Bone marrow (tissue), 2 donors: Measurements from ENCODE around the gene POU2AF2.
"Not testable (repeated sequence)": the region's sequence is repeated elsewhere in the genome, so short reads cannot be mapped to it uniquely, and the experiment has no call there.

Experiments used
- DNase-seq, 2 donors: peaks; one replicate each; lab custom pipeline; 2025; lab: John Stamatoyannopoulos, UW

Gene POU2AF2, protein sequence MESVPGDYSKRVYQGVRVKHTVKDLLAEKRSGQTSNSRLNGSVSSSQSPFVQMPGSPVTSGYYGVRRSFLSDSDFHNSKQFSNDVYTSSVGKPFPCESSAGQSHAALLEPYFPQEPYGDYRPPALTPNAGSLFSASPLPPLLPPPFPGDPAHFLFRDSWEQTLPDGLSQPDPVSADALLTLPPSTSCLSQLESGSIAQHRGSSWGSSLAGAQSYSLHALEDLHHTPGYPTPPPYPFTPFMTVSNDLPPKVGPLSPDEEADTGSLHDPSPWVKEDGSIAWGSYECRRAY

DNA sequence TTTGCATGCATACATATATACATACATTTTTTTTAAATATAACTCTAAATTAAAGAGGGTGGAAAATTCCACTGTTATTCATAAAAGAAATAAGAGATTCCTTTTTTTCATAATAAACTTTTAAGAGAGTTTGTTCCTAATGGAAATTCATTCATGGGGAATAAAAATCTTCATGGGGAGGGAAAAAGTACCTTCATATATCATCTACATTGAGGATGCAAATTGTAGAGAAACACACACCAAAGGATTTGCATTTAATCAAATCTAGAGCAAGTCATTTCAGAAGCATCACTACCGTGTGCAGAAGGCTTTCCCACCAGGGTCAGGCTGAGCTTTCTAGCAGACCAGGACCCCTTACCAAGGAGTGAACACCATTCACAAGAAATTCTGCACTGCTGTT is at the start of gene POU2AF2:
Gene POU2AF2, plus strand, starts transcription at position 301 of the 400 bp plus-strand sequence. CDS start 129 bp downstream, outside the sequence.
- DNase-seq, result no peak

DNA sequence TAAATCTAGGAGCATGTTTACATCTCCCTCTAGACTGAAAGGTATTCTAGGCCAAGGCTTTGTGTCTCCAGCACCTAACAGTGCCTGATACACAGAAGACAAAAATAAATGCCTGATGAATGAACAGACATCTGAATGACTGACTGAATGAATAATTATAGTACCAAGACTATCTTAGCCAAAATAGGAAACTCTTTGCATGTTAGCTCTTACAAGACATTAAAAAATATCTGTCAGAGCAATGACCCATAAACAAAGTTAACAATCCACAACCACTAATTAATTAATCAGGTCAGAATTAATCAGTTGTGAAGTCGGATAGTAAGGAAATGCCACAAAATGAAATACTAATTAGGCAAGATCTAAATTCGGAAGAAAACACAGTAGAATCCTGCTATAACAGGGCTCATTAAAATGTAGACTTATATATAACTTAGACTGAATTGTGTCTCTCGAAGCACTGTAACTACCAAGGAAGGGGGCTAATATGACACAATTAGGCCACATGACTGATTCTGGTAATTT is 45.5 kb upstream of the POU2AF2 start:
- DNase-seq, result no peak

DNA sequence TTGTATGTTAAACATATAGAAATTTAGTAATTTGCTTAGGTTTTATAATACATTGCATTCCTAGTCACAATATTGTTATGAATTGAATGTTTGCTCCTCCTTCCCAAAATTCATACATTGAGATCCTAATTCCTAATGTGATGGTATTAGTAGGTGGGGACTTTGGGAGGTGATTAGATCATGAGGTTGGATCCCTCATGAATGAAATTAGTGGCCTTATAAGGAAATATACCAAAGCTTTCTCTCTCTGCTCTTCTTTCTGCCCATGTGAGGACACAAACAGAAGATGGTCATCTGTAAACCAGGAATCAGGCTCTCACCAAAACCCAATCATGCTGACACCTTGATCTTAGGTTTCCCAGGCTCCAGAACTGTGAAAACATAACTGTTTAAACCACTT is 41.3 kb upstream of the POU2AF2 start:
- DNase-seq, result no peak

DNA sequence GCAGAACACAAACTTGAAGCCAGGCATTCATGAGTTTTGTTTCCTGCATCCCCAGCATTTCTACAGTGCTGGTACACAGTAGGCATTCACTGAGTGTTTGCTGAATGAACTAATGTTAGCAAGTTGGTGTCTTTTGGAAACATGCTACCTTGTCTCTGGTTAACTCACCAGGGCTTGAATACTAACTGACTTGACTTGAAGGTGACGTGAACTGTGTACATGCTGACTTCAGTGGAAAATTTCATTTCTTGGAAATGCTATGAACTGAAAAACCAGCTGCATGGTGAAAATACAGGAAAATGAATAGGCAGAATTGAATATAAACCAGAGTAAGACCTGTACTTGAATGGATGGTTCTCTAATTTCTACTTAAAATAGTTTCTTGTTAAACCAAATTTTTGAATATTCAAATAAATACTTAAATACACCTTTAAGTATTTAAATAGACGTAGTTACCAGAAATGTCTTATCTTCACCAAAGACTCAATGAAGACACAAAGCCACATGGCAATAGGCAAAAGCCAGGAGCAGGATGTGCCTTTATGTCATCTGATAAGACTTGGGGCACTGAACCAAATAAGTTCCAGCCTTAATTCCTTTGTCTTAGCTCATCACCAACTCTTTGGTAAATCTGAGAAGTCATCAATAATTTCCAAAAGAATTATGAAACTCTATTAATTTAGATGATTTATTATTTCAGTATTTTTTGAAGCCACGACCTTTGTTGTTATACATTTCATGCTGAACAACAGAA is 39.7 kb upstream of the POU2AF2 start:
- no peak for DNase-seq

DNA sequence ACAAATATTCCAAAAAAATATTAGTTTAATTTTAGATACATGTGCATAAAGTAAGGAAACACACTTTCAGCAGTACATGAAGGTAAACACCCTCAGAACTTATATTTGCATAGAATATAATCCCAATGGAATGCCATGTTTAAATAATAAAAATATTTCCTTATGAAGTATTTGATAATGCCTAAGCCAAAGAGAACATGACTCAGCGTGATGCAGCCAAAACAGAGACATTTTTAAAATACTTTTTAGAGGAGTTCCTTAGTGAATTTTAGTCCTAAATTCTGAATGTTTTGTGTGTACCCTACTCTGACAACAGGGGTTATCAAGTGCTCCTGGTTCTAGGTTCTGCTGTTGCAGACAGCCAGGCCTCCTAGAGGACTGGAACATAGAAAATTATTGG is 39.1 kb upstream of the POU2AF2 start:
- no peak for DNase-seq

DNA sequence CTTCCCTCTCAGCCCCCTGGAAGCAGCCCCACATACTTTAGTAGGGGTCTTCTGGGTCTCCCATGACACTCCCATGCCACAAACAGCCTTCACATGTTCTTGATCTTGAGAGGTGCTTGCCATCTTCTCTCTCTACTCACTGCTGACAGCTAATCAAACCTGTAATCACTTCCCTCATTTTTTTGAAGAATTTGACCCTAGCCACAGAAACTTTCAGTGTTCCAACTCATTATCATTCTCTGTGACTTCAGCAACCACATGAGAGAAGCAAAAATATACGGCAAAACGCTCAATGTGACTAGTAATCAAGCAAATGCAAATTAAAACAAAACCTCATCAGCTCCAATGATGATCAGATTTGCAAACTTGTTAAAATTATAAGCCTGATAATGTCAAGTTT is 38.3 kb upstream of the POU2AF2 start:
- no peak for DNase-seq

DNA sequence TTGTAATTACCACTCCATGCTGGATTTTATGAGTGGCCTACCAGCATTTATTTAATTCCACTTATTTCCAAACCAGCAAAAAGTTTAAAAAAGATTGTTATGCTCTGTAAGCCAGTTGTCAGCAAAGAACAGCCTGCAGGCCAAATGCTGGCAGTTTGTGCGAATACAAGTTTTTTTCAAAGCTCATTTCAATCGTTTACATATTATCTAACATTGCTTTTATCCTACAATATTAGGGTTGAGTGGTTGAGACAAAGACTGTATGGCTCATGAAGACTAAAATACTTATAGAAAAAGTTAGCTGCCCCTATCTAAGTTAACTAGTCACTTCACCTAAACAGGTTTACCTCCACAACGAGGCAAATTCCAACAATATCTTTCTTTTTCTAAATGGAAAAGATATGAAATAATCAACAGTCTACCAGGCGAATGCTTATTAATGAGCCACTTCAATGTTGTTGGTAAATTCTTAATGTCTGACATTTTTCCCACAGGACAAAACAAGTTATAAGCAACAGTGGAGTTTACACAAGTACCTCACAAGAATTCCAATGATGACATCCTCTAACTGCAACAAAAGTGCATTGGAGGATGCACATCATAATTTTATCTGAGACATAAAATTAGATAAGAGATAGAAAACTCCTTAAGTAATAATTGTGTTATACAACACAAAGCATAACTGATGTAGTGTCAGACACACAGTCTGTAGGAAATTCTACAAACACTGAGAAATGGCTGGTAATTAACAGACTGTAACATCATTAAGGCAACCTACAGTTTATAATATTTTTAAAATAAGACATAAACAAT is 35.8 kb upstream of the POU2AF2 start:
- no peak for DNase-seq

DNA sequence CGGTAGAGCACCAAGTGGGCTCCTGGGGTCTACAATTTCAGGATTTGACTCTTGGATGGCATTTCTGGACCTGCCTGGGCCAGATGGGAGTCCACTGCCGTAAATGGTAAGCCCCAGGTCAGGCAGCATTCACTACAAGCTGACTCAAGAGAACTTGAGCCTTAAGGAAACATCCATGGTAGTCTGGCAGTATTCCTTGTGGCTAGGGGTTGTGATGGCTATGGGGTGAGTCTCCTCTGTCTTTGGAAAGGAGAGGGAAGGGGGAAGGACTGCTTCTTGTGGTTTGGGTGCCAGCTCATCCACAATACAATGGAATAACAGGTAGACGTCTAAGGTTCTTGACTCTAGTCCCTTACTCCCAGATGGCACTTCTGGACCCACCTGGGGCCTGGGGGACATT is 32.3 kb upstream of the POU2AF2 start:
- no peak for DNase-seq

DNA sequence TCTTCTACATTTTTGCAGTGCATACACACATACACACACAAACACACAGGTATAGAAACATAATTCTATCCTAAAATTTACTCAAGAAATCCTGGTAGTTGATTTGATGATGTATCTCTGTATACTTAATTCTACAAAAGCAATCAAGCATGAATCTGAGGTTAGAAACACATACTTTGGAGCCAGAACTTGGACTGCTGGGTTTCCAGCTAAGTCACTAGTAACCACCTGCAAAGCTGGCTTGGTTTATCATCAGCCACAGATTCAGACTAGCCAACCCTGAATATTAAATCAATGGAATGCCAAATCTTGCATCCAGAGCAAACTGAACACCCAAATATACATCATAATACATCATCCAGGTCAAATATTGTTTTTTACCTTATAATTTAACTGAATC is 24.8 kb upstream of the POU2AF2 start:
- no peak for DNase-seq

DNA sequence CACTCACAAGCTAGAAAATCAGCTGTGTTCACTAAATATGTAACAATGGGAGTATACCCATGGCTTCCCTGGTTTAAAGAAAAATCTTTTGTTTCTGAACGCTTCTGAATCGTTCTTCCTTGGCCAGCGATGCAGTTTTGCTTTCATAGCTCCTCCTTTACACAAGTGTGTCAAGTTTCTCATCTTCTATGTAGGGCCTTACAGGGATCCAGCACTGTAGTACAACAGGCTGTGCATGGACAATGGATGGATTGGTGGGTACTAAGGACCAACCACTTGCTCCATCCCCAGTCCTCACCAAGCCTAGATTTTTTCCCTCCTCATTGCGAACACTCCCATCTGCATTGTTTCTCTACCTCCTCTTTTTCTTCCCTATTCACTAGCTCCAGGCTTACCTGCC is 24.3 kb upstream of the POU2AF2 start:
- DNase-seq, result no peak

DNA sequence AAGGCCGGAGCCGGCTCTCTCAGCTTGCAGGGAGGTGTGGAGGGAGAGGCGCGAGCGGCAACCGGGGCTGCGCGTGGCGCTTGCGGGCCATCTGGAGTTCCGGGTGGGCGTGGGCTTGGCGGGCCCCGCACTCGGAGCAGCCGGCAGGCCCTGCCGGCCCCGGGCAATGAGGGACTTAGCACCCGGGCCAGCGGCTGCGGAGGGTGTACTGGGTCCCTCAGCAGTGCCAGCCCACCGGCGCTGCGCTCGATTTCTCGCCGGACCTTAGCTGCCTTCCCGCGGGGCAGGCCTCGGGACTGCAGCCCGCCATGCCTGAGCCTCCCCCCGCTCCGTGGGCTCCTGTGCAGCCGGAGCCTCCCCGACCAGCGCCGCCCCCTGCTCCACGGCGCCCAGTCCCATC is 23.6 kb upstream of the POU2AF2 start:
- not testable (repeated sequence) for DNase-seq

DNA sequence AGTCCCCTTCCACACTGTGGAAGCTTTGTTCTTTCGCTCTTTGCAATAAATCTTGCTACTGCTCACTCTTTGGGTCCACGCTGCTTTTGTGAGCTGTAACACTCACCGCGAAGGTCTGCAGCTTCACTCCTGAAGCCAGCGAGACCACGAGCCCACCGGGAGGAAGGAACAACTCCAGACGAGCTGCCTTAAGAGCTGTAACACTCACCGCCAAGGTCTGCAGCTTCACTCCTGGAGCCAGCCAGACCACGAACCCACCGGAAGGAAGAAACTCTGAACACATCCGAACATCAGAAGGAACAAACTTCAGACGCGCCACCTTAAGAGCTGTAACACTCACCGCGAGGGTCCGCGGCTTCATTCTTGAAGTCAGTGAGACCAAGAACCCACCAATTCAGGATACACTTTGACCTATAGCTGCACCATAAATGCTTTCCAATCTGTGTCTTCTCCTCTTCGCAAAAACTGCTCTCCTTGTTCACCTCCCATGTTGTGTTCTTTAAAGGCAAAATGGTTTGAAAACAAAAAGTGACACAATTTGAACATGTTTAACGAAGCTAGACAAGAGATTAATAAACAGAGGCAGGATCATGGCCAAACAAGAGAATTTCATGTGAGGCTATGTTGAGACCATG is 22.6 kb upstream of the POU2AF2 start:
- not testable (repeated sequence) for DNase-seq

DNA sequence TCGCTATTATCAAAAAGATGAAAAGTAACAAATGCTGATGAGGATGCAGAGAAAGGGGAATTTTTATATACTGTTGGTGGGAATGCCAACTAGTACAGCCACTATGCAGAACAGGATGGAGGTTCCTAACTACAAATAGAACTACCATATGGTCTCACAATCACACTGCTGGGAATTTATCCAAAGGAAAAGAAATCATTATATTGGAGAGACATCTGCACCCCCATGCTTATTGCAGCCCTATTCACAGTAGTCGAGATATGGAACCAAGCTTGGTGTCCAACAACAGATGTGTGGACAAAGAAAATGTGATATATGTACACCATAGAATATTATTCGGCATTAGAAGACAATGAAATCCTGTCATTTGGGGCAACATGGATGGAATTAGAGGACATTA is 19.6 kb upstream of the POU2AF2 start:
- DNase-seq, result no peak

DNA sequence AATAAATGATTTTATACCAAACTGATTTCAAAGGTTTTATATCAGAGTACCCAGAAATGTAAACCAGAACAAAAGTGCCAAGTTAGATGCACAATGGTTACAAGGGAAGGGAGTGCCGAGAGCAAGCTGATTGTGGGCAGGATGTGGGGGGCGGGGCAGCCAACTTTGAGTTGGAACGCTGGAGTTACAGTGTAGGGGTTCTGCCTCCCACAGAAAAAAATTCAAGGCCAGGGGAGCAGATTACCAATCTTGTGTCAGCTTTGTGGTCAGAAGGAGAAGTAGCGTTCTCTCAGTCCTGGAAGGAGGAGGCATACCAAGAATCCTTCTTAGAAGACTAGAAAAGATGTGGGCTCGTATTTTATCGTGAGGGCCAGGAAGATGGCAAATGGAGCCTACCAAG is 15.9 kb upstream of the POU2AF2 start:
- DNase-seq, result peak in 1 of 2 donors; percentile 44

DNA sequence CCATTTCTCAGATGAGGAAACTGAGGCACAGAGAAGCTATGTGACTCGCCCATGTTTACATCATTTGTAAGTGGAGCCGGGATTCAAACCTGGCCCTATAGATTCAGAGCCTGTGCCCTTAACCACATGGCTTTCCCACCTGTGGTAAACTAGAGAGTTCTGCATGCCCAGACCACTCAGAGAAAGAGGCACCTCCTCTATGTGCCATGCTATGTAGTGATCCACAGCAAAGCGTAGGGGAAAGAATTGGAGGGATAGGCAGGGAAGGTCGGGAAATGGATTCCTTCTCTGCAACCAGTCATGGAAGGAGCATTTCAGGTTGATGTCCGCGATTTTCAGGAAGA is 15.4 kb upstream of the POU2AF2 start:
- DNase-seq, result no peak

DNA sequence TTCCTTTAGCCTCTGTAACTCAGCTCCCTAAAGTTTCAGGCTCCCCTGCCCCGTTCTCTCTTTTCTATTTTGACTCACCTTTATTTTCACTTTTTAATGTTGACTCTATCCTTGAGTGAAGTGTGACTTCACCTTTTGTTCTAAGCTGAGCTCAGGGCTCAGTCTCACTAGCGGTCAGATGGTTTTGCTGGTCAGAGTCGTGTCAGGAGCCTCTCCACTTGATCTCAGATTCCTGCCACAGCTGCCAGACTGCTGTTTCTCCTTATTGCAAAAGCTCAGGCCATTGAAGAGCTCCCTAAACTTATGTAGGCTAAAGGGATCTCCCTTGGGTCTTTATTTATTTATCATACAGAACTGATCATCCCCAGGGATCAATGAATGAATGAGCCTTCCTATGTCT is 13.7 kb upstream of the POU2AF2 start:
- DNase-seq, result no peak

DNA sequence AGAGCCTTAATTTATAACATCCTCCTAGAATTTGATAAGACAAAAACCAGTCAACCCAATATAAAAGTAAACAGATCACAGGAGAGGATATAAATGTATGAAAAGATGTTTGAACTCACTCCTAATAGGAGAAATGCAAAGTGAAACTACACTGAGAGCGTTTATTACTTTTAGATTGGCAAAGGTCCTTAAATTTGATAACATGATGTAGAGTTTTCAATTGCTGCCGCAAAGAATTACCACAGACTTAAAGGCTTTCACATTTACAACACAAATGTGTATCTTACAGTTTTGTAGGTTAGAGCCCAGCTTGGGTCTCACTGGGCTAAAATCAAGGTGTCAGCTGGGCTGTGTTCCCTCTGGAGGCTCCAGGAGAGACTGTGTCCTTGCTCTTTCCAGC is 9.1 kb upstream of the POU2AF2 start:
- no peak for DNase-seq

DNA sequence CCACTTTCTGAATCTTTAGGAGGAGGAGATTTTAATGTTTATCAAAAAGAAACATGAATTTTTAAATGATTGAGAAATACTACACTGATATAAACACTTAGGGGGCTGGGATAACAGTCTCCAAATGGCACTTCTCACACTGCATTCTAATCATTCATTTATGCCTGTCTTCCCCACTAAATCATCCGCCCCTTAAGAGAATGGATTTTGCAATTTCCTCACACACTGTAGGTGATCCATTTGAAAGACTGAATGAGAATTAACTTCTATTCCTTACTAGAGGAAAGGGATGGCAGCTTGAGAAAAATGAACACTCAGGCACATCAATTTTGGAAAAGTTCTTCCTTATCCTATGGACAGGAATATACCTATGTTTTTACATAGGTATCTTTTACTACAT is 7.6 kb upstream of the POU2AF2 start:
- no peak for DNase-seq

DNA sequence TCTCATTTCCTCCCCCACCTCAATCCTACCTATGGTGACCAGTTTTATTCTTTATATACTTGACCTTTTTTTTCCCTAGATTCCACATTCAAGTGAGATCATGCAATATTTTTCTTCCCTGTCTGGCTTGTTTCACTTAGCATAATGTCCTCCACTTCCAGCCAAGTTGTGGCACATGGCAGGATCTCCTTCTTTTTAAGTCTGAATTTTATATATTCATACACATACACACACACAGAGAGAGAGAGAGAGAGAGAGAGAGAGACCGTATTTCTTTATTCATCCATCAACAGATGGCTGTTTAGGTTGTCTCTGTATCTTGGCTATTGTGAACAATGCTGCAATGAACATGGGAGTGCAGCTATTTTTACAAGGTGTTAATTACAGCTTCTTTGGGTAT is 1.4 kb downstream of the POU2AF2 start:
- no peak for DNase-seq

DNA sequence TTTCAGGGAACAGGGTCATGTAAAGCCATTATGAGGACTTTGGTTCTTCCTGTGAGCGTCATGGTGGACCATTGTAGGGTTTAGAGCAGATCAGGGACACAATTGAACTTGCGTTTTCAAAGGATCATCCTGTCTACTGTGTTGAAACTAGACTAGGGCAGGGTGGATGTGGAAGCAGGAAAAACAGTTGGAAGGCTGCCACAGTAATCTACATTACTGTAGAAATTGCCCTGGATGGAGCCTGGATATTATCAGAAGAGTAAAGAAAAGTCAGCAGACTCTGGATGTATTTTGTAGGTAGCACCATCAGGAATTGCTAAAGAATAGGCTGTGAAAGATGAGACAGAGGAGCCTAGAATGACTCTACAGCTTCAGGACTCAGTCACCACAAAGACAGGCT is 5.4 kb downstream of the POU2AF2 start:
- DNase-seq, result no peak

DNA sequence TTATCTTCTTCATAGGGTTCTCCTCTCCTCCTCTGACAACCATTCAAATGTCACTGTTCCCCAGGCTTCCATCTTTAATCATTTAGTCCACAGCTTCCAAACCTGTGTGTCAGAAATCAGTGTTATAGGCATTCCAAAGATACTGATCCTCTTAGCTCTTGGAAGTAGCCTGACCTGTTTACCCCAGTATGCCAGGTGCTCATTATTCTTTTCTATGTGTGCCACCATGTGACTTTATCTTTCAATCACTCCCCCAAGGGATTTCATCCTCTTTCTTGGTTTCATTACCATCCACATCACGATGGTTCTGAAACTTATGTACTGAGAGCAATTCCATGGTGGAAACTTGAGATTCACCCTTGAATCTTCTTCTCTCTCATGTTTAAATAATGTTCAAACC is 7.6 kb downstream of the POU2AF2 start:
- DNase-seq, result no peak

DNA sequence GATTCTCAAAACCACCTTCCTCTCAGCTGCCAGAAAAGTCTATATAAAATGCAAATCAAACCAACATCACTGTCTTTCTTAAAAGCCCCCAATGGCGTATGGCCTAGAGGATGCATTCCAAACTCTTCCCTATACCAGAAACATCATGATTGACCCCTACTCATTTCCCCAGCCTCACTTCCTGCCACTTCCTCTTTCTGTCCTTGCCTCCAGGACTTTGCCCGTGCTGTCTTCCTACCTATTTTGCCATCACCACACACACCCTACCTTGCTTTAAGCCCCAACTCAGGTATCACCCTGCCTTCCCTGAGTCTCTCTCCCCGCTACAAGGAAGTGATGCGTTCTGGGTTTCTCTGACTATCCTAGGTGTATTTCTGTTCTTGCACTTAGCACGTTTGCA is 8.1 kb downstream of the POU2AF2 start:
- no peak for DNase-seq
